ENCODE measurements around the gene EPN1. TPM values are rescaled to one million over a fixed set of nuclear protein-coding genes. Genes with fewer than 3 reads are reported as not detected.
A peak's percentile ranks its signal among the peaks of the same experiment; 100 is the strongest.

Gene EPN1
- total and polyA plus RNA-seq, 9 of the 15 experiments (the other 6 are each of a cell fraction or from before 2014, with no cell fraction given) = 0.08 to 138 (median 12.7) TPM

DNA sequence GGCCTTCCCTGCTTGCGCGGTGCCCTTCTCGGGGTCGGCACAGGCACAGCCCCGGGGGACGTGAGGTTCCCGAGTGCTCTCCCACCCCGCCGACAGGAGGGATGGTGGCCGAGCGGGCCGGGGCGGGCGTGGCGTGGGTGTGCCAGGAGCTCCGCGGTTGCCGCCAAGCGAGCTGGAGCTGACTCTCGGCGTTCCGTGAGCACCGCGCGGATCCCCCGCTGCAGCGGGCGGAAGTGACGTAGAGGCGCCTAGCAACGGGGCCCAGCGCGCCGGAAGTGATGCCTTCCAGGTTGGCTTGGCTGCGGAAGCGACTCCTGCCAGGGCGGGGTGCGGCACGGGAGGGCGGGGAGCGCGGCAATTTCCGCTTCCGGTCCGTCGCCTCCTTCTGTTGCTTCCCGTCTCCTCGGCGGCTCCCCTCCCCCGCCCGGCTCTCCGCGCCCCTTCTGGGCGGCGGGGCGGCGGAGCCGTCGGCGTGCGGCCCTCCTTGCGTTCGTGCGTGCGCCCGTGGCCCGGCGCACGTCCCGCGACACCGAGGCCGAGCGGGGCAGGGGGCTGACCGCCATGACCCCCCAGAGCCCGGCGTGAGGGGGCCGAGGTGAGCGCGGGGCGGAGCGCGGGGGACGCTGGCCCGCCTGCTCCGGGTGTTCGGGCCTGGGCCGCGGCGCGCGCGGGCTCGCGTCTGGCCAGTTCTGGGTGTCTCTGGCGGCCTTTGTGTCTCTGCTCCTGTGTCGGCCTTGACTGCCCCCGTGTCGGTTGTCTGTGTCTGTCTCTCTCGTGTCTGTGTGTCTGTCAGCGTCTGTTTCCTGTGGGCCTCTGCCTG lies at the start of gene EPN1 (continued):
- TF ChIP-seq, protein P1, sequence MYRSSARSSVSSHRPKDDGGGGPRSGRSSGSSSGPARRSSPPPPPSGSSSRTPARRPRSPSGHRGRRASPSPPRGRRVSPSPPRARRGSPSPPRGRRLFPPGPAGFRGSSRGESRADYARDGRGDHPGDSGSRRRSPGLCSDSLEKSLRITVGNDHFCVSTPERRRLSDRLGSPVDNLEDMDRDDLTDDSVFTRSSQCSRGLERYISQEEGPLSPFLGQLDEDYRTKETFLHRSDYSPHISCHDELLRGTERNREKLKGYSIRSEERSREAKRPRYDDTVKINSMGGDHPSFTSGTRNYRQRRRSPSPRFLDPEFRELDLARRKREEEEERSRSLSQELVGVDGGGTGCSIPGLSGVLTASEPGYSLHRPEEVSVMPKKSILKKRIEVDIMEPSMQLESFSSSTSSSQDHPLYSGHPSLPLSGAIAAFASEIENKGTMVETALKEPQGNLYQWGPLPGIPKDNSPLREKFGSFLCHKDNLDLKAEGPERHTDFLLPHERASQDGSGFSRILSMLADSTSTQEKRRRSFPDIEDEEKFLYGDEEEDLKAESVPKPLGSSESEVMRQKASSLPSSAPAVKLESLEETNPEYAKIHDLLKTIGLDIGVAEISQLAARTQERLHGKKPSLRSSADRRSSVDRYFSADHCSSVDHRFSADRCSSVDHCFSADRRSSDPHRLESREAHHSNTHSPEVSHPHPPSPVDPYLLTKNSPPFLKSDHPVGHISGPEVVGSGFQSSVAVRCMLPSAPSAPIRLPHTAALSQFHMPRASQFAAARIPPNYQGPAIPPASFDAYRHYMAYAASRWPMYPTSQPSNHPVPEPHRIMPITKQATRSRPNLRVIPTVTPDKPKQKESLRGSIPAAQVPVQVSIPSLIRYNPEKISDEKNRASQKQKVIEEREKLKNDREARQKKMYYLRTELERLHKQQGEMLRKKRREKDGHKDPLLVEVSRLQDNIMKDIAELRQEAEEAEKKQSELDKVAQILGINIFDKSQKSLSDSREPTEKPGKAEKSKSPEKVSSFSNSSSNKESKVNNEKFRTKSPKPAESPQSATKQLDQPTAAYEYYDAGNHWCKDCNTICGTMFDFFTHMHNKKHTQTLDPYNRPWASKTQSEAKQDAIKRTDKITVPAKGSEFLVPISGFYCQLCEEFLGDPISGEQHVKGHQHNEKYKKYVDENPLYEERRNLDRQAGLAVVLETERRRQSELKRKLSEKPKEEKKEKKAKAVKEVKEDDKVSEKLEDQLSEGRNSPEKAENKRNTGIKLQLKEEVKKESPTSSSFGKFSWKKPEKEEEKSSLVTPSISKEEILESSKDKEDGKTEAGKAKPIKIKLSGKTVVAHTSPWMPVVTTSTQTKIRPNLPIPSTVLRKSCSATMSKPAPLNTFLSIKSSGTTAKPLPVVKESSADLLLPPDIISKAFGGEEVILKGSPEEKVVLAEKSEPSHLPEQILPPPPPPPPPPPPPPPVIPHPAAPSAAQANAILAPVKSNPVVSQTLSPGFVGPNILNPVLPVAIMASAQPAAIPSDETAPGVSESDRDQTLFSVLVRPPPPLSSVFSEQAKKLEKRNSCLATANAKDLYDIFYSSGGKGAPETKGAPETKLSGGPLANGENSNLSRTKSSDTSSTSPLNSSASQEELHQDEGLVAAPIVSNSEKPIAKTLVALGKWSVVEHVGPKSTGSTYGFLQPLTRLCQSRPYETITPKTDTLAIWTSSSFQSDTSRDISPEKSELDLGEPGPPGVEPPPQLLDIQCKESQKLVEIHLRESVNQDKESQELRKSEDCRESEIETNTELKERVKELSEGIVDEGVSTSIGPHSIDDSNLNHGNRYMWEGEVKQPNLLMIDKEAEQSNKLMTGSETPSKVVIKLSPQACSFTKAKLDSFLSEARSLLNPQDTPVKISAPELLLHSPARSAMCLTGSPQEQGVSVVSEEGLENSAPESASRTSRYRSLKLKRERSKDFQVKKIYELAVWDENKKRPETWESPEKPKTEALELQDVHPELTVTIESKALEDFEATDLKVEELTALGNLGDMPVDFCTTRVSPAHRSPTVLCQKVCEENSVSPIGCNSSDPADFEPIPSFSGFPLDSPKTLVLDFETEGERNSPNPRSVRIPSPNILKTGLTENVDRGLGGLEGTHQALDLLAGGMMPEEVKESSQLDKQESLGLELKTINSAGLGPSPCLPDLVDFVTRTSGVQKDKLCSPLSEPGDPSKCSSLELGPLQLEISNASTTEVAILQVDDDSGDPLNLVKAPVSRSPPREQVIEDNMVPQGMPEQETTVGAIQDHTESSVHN (IDR thresholded peaks at IDR 0.05; ENCODE audit: borderline replicate concordance in 1 of 2, low read depth in 1 of 2) = no peak
- TF ChIP-seq ZNF23 (CRISPR knock-in tag; IDR thresholded peaks at IDR 0.05) (no peak), CHD1 (IDR thresholded peaks at IDR 0.05; ENCODE audit: low read length) (peak; percentile 44), PTTG1 (tag; IDR thresholded peaks at IDR 0.05; ENCODE audit: low read depth) (no peak), ZNF77 (CRISPR knock-in tag; IDR thresholded peaks at IDR 0.05) (no peak), RBM22 (IDR thresholded peaks at IDR 0.05; ENCODE audit: low read depth, low read length, poor library complexity, severe bottlenecking) (peak; percentile 89), MAFG (tag; conservative IDR thresholded peaks at IDR 0.05) (no peak), SRF (CRISPR knock-in tag; IDR thresholded peaks at IDR 0.05) (peak in 1 of 2 experiments; percentile 71; a peak in 2 of 4 replicates), ZNF174 (CRISPR knock-in tag; IDR thresholded peaks at IDR 0.05) (no peak), CBFA2T2 (conservative IDR thresholded peaks at IDR 0.05) (no peak), ZKSCAN8 (CRISPR knock-in tag; IDR thresholded peaks at IDR 0.05) (no peak), ZNF766 (CRISPR knock-in tag; conservative IDR thresholded peaks at IDR 0.05) (0 out of 2 replicates have a peak, but pooled peaks have one; percentile 23), TAF7 (tag; IDR thresholded peaks at IDR 0.05) (no peak), ARID2 (IDR thresholded peaks at IDR 0.05) (no peak), ZNF316 (IDR thresholded peaks at IDR 0.05) (no peak), SRSF3 (IDR thresholded peaks at IDR 0.05; ENCODE audit: insufficient read depth, low read length) (no peak), POU5F1 (IDR thresholded peaks at IDR 0.05; ENCODE audit: borderline replicate concordance, low read depth, low read length, partially characterized antibody) (no peak), FOXJ3 (CRISPR knock-in tag; IDR thresholded peaks at IDR 0.05) (no peak)
- TF ChIP-seq, protein P2, sequence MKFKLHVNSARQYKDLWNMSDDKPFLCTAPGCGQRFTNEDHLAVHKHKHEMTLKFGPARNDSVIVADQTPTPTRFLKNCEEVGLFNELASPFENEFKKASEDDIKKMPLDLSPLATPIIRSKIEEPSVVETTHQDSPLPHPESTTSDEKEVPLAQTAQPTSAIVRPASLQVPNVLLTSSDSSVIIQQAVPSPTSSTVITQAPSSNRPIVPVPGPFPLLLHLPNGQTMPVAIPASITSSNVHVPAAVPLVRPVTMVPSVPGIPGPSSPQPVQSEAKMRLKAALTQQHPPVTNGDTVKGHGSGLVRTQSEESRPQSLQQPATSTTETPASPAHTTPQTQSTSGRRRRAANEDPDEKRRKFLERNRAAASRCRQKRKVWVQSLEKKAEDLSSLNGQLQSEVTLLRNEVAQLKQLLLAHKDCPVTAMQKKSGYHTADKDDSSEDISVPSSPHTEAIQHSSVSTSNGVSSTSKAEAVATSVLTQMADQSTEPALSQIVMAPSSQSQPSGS (CRISPR knock-in tag; IDR thresholded peaks at IDR 0.05) = no peak
